Sigmoid colon (tissue), 7 donors: ENCODE measurements around the gene ANXA8. TPM values are rescaled to one million over a fixed set of nuclear protein-coding genes. Genes with fewer than 3 reads are reported as not detected.

Experiments used
- DNase-seq: peaks from one replicate; pipeline ENCODE4 v3.0.0-alpha.2; 2019
- H3K27ac ChIP-seq, 4 donors: fragments of 200-600 bp; sonication (generic); one replicate each; pipeline ENCODE4 v1.5.1; 2016 to 2019; ENCODE audit warnings: mild to moderate bottlenecking in 1 of 4
- H3K27me3 ChIP-seq, 3 donors: fragments of 200-600 bp; sonication (generic); one replicate each; pipeline ENCODE4 v1.5.1; 2019; ENCODE audit warnings: mild to moderate bottlenecking in 1 of 3
- H3K36me3 ChIP-seq, 4 donors: fragments of 200-600 bp; sonication (generic); one replicate each; pipeline ENCODE4 v1.5.1; 2016 to 2019
- H3K4me1 ChIP-seq, 4 donors: fragments of 200-600 bp; sonication (generic); one replicate each; pipeline ENCODE4 v1.5.1; 2017 to 2019
- H3K4me3 ChIP-seq, 4 donors: fragments of 200-600 bp; sonication (generic); one replicate each; pipeline ENCODE4 v1.5.1; 2017 to 2019; ENCODE audit warnings: mild to moderate bottlenecking in 2 of 4, moderate library complexity in 1 of 4
- H3K9me3 ChIP-seq, 4 donors: fragments of 200-600 bp in 3 of 4; sonication (generic) in 3 of 4; one replicate each; pipeline versions ENCODE4 v1.5.1 to v1.6.1; 2013 to 2019
- EP300 ChIP-seq, 4 donors: sonication (generic); formaldehyde crosslinking; IDR thresholded peaks; one replicate each; pipeline ENCODE4 v1.6.1; 2017; ENCODE audit warnings: antibody characterized with exemption in 4 of 4
- POLR2A ChIP-seq, 2 donors: fragments of 450-650 bp; IDR thresholded peaks; one replicate each; pipeline ENCODE4 v1.6.1; 2016; ENCODE audit warnings: antibody characterized with exemption in 2 of 2, mild to moderate bottlenecking in 2 of 2, moderate library complexity in 2 of 2
- POLR2AphosphoS5 ChIP-seq, 4 donors: sonication (generic); formaldehyde crosslinking; IDR thresholded peaks; one replicate each; pipeline ENCODE4 v1.6.1; 2017; ENCODE audit warnings: antibody characterized with exemption in 4 of 4
- WGBS, 2 donors: extraction: QIAGEN DNeasy Blood & Tissue Kit; methylation state at CpG; one replicate each; pipeline ENCODE4 v1.1.7; 2013; 5-methylcytosine and 5-hydroxymethylcytosine counted together
- intact Hi-C: fragments of 100-400 bp; cut with DNase I; formaldehyde crosslinking; loops from one replicate; pipeline ENCODE4 v1.15.1; 2023
- polyA plus RNA-seq, 3 donors: library from polyadenylated mRNA; stranded (reverse); fragments of 200-250 nt; gene quantifications; one replicate each; pipeline ENCODE4 v1.2.3, GENCODE V29; 2013
- total RNA-seq, 4 donors: library from RNA; depleted of rRNA; stranded (reverse); fragments of >200 nt; gene quantifications; one replicate each; pipeline ENCODE4 v1.1.0, GENCODE V29; 2016
- TF ChIP-seq, protein P1 (sequence below), 4 experiments: fragments of 450-650 bp in 3 of 4; fragments of 200-600 bp in 1 of 4; IDR thresholded peaks; one replicate each; pipeline ENCODE4 v1.5.1; 2016 to 2019; ENCODE audit warnings: antibody characterized with exemption in 4 of 4, mild to moderate bottlenecking in 3 of 4, moderate library complexity in 2 of 4
- donor health status: healthy with polysubstance abuse.
- donor health status: Bipolar disorder and iron deficiency.
- donor health status: healthy.

Gene ANXA8
- total and polyA plus RNA-seq, 7 donors: 0.12 to 0.60 (median 0.36) TPM; not detected in 2

DNA sequence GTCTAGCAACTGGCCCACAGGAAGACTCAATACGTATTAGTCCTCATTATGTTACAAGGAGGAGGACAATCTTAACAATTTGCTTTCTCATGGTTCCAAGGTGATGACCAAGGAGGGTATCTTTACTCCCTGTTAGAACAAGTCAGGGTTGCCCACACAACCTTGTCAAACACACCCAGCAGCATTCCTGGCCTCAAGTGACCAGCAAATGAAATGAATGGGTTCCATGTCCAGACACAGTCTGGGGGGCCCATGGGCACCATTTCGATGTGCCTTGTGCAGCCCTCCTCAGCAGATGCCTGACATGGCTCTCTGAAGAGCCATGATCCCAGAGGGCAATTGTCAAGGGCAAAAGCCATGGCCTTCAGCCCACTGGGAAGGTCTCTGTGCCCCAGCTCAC, 40.8 kb downstream of the ANXA8 start:
- H3K4me3 ChIP-seq: no peak overlapping the region
- no peak for DNase-seq
- no peaks in the 10 kb centered on the region for H3K27me3 ChIP-seq
- TF ChIP-seq, protein P1, sequence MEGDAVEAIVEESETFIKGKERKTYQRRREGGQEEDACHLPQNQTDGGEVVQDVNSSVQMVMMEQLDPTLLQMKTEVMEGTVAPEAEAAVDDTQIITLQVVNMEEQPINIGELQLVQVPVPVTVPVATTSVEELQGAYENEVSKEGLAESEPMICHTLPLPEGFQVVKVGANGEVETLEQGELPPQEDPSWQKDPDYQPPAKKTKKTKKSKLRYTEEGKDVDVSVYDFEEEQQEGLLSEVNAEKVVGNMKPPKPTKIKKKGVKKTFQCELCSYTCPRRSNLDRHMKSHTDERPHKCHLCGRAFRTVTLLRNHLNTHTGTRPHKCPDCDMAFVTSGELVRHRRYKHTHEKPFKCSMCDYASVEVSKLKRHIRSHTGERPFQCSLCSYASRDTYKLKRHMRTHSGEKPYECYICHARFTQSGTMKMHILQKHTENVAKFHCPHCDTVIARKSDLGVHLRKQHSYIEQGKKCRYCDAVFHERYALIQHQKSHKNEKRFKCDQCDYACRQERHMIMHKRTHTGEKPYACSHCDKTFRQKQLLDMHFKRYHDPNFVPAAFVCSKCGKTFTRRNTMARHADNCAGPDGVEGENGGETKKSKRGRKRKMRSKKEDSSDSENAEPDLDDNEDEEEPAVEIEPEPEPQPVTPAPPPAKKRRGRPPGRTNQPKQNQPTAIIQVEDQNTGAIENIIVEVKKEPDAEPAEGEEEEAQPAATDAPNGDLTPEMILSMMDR (IDR thresholded peaks at IDR 0.05): no peak
- TF ChIP-seq POLR2A (IDR thresholded peaks at IDR 0.05): no peak
- no peak for TF ChIP-seq POLR2AphosphoS5 (IDR thresholded peaks at IDR 0.05)
- TF ChIP-seq EP300 (IDR thresholded peaks at IDR 0.05): no peak
- intact Hi-C loops: no loop called here
- H3K9me3 ChIP-seq: peaks cover 0 to 7% (median 3%) of the 10 kb centered on the region in 4 donors
- H3K4me1 ChIP-seq: no peaks in the 10 kb centered on the region
- H3K27ac ChIP-seq: no peak overlapping the region
- WGBS, 2 donors: 84% methylated on average over 2 of the region's 2 CpGs
- H3K36me3 ChIP-seq: no peaks in the 10 kb centered on the region

DNA sequence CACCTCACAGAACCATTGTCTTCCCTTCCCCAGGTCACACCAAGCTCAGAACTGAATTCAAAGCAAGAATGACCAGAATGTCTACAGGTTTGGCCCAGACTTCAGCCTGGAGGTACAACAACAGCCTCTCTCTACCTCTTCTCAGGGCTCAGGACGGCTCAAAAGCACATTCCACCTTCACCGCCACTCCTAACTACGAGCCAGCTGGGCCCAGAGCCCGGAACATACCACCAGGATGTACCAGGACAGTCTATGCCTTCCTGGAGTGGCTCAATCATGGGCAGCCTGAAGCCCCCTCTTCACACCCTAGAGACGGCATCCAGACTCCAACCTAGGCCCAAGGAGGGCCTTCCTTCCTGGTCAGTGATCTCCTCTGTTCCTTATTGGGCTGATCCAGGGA, 41.6 kb downstream of the ANXA8 start:
- TF ChIP-seq POLR2A (IDR thresholded peaks at IDR 0.05): no peak
- no peak for TF ChIP-seq POLR2AphosphoS5 (IDR thresholded peaks at IDR 0.05)
- no peak for TF ChIP-seq EP300 (IDR thresholded peaks at IDR 0.05)
- TF ChIP-seq, protein P1 (IDR thresholded peaks at IDR 0.05): no peak
- DNase-seq: no peak
- intact Hi-C loops: no loop called here
- no peaks in the 10 kb centered on the region for H3K4me1 ChIP-seq
- H3K27ac ChIP-seq: no peak overlapping the region
- H3K4me3 ChIP-seq: no peak overlapping the region
- H3K36me3 ChIP-seq: no peaks in the 10 kb centered on the region
- no peaks in the 10 kb centered on the region for H3K27me3 ChIP-seq
- peaks cover 0 to 11% (median 4%) of the 10 kb centered on the region in 4 donors for H3K9me3 ChIP-seq
- 88 to 89% methylated on average over 5 of the region's 5 CpGs for WGBS, 2 donors

DNA sequence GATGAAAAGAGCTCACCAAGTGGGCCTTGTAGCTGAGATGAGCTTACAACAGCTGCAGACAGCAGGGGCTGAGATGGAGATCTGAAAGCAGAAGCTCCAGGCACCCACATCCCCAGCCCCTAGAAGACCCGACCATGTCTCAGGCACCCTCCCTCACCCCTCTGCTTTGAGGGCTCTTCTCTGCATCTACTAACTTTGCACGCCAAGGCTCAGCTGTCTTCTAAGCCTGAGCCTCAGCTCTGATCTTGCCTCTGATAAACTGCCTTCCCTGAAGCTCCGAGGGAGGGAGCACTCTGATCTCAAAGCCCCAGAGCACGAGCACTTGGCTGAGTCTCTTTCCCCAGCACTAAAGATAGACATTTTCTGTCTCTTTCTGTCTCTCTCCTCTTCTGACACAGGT, 42.0 kb downstream of the ANXA8 start:
- Histone ChIP-seq H3K4me3 (no peak overlapping the region), H3K36me3 (no peaks in the 10 kb centered on the region), H3K27me3 (no peaks in the 10 kb centered on the region), H3K27ac (no peak overlapping the region), H3K9me3 (peaks cover 0 to 12% (median 4%) of the 10 kb centered on the region in 4 donors), H3K4me1 (no peaks in the 10 kb centered on the region)
- no peak for TF ChIP-seq POLR2AphosphoS5 (IDR thresholded peaks at IDR 0.05)
- no peak for TF ChIP-seq EP300 (IDR thresholded peaks at IDR 0.05)
- TF ChIP-seq, protein P1 (IDR thresholded peaks at IDR 0.05): no peak
- no peak for TF ChIP-seq POLR2A (IDR thresholded peaks at IDR 0.05)
- no peak for DNase-seq
- 62 to 73% methylated on average over 4 of the region's 4 CpGs for WGBS, 2 donors
- intact Hi-C loops: no loop called here

DNA sequence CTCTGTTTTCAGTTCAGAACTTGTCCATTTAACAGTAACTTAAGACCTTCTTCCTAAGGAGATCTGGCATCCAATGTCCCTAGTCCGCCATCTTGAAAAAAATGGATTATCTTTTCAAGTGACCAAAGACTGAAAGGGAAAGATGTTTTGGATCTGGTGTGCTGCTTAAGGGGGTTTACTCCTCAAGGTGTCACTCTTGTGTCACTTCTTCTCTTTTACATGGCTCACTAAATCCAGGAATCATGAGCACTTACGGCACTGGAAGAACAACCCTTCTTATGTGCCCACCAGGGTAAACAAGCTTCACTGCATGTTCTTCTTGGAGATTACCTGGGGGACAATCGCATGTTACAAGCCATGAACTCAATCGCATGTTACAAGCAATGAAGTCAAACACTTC, 43.7 kb downstream of the ANXA8 start:
- no peak for DNase-seq
- TF ChIP-seq EP300 (IDR thresholded peaks at IDR 0.05): no peak
- peaks cover 0 to 7% (median 0%) of the 10 kb centered on the region in 4 donors for H3K9me3 ChIP-seq
- no peaks in the 10 kb centered on the region for H3K36me3 ChIP-seq
- no peaks in the 10 kb centered on the region for H3K27me3 ChIP-seq
- H3K4me1 ChIP-seq: no peaks in the 10 kb centered on the region
- H3K4me3 ChIP-seq: no peak overlapping the region
- intact Hi-C loops: no loop called here
- WGBS, 2 donors: 89 to 90% methylated on average over 4 of the region's 4 CpGs
- H3K27ac ChIP-seq: no peak overlapping the region

DNA sequence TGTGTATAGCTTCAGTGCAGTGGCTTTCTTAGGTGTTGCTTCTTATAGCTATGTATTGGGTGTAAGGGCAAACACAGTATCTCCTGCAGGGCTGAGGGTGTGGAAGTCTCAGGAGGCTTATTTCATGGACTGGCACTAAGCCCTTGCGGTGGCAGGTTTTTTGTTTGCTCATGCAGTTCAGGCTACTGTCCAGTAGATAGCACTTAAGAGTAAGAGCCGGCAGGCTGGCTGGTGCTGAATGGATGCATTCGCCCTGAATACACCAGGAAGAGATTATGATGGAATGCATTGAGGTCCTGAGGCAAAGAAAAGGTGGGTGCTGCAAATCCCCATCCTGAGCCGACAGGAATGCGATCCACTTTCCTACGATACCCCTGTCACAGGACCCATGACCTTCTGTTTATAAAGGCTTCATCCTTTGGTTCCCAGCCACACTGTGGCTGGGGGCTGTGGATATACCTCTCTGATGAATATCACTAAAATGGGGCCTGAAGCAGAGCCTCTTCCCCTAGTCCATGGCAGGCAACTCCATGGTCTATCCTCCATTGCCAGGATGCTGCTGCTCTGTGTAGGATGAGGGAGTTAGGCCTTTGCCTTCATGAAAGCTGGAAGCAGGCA, 44.9 kb downstream of the ANXA8 start:
- H3K36me3 ChIP-seq: no peaks in the 10 kb centered on the region
- H3K4me3 ChIP-seq: no peak overlapping the region
- H3K9me3 ChIP-seq: peaks cover 0 to 6% (median 0%) of the 10 kb centered on the region in 4 donors
- no peaks in the 10 kb centered on the region for H3K27me3 ChIP-seq
- TF ChIP-seq EP300 (IDR thresholded peaks at IDR 0.05) (no peak), POLR2AphosphoS5 (IDR thresholded peaks at IDR 0.05) (no peak)
- TF ChIP-seq, protein P1 (IDR thresholded peaks at IDR 0.05): peak in 1 of 4 experiments; percentile 36
- no peaks in the 10 kb centered on the region for H3K4me1 ChIP-seq
- WGBS, 2 donors: 41 to 58% methylated on average over 6 of the region's 6 CpGs
- no peak overlapping the region for H3K27ac ChIP-seq
- intact Hi-C loops: no loop called here
- no peak for DNase-seq
